GM04504 (cell line): ENCODE results near the gene BTG2.

Source experiments
- DNase-seq: peaks from one replicate; pipeline ENCODE4 v3.0.0-alpha.2; 2012; ENCODE audit warnings: low read depth

Gene BTG2

DNA sequence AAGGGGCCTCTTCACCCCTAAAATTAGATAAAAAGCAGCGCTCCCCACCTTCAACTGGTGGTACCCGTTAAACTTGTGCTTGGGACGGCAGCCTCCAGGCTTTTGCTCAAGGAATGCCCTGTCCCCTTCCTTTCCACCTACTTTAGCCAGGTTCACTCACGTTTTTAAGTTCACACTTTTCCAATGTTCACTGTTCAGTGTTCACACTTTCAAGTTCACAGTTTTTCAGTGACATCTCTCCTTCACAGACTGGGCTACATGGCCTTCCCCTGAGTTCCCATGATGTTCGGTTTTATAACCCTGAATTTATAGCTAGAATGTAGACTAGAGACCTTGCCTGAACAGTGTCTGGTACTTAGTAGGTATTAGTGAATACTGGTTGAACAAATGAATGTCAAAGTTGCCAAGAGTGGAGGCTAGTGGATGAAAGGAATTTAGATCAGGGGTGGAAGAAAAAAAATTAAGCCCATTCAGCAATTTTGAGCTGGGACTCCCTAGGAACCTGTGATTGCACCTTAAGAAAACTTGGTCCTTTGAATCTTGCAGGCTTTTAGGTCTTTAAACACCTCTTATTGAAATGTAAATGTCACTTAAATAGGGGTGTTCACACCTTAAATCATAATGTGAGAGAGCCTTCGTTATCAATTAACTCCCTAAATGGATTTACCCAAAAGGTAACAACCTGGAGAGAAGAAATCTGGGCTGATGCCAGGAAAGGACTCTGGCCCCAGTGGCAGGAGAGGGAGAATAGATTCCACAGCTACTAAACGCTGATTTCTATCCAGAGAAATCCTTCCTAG lies 12.3 kb downstream of the BTG2 start:
- no peak for DNase-seq

GRCh38 chr1:203318229-203318517 lies 12.9 kb downstream of the BTG2 start:
- DNase-seq = no peak

GRCh38 chr1:203320591-203321272 lies 15.4 kb downstream of the BTG2 start:
- no peak for DNase-seq

DNA sequence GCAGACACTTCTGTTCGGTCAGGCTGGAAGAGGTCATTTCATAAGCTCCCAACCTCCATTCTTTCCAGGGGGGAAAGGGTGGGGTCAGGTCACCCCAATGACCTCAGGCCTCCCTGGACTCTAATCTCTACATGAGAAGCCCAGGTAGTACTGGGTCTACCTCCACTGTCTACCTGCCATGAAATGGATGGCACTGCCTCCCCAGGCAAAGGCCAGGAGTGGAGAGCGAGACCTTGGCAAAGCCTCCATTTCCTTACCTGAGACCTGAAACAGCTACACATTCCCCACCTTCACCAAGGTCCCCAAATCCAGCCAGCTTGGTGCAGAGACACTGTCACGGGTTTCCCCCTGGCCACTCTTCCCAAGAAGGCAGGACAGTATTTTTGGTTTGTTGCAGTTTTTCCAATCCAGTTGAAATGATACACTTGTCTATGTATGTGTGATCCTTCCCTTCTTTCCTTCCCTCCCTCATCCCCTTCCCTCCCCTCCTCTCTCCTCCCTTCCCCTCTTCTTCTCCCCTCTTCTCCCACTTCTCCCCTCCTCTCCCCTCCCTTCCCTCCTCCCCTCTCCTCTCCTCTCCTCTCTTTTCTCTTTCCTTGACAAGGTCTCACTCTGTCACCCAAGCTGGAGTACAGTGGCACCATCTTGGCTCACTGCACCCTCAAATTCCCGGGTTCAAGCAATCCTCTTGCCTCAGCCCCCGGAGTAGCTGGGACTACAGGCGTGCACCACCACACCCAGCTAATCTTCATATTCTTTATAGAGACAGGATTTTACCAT lies 16.1 kb downstream of the BTG2 start:
- DNase-seq = no peak

- DNase-seq = no peak
Measured at GRCh38 chr1:203322500-203323179, 17.3 kb downstream of the BTG2 start.

DNA sequence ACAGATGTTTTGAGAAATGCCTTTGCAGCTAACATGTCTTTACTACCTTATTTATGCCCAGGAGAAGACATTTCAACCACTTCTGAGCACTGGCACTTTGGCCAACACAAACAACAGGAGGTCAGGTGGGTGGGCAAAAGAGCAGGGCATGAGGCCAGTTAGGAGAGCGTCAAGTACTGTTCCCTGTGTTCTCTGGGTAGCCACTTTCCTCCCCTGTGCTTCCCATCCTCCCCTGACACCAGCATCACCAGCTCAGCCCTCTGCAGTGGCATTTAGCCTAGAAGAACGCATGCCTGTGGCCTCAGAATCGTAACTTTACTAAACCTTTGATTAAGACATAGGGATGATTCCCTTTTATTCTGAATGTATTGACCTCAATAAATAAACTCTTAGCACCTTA lies 18.3 kb downstream of the BTG2 start:
- DNase-seq = no peak

GRCh38 chr1:203324105-203325025 lies 19.0 kb downstream of the BTG2 start:
- DNase-seq = no peak

GRCh38 chr1:203325026-203325417 lies 19.7 kb downstream of the BTG2 start:
- no peak for DNase-seq

DNA sequence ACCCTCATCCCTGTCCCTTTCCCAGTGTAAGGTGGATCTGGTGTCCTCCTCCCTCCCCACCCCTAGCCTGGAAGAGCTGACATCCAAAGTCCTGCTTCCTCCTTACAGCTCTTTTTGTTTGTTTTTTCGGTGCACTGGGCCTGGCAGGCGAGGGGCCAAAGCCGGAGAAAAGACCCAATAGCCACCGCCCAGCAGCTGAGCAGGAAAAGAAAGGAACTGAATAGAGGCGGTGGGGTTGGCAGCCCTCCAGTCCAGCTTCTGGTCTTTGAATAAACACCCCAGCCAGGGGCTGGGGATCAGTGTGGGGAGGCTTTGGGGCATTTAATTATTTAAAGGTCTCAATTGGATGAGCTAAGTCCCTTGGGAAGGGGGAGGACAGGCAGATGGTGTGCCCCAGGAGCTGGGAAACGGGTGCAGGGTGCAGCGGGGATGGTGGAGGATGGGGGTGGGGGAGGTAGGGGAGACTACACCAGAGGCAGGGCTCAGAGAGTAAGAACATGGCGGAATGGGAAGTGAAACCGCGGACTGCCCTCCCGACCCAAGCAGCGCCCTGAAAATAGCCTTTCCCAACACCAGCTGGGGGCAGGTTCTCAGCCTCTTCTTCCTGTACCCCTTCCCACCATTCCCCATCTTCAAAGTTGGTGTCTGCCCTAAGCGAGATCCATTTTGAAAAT lies 20.2 kb downstream of the BTG2 start:
- no peak for DNase-seq

DNA sequence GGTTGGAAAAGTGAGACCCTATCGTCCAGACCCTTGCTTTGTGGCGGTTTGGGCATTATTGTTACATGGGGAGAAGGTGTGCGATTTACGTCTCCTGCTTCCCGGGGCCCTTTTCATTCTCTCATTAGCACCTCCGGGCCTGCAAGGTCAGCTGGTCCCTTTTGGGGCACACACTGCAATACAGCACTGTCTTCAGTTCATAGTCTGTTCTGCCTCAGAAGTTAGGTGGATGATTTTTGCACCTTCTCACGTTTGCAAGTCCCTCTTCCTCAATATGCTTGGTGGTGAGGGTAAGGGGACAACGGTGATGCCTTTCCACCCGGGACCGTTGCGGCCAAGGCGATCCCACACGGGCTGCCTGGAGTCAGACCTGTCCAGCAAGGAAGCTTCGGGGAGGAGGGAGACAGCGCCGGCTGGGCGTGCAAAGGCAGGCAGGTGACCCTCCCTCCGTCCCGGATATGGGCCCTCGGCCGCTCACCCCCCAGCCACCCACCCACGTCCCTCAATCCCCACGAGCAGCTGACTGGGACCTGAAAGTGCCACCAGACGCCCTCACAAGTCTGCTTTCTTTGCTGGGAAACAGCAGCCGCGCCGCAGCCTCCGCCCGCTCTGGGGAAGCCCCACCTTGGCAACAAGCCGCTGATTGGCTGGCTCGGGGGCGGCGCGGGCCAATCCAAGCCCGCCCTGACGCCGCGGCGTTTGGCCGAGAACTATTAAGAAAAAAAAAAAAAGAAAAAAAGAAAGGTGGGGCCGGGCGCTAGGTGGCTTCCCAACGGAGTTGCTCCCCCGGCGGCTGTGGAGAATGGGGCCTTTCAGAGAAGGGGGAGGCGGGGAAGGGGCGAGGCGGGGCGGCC lies 21.7 kb downstream of the BTG2 start:
- no peak for DNase-seq

- no peak for DNase-seq
Measured at GRCh38 chr1:203327684-203328457, 22.6 kb downstream of the BTG2 start.

GRCh38 chr1:203328714-203329122 lies 23.4 kb downstream of the BTG2 start:
- no peak for DNase-seq

DNA sequence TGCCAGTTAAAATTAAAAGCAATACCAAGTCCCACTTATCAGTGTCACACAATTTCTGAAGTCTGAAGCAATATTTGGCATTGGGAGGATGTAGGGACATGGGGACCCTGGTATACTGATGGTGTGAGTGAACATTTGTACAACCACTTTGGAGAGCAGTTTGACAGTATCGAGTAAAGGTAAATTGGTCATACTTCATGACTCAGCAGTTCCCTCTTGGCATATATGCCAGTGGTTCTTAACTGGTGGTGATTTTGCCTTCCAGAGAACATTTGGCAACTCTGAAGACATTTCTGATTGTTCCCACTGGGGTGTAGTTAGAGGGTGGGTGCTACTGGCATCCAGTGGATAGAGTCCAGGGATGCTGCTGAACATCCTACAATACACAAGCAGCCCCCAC lies 25.9 kb downstream of the BTG2 start:
- DNase-seq = no peak

DNA sequence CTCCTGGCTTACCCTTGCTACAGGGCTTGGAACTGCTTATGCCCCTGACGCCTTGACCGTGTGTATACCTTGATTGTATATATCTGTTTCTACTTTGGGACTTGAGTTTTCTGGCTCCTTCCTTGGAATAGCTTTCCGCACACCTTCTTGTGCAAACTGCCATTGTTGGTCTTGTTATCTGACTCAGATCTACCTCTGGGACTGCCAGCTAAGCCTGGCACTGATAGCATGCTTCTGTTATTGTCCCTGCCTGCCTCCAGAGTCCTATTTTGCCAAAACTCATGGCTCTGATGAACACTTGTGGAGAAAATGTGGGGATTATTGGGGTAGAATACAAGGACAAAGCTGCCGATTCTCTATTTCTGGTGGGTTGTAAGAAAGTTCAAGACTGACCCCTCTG lies 30.2 kb downstream of the BTG2 start:
- DNase-seq = no peak

DNA sequence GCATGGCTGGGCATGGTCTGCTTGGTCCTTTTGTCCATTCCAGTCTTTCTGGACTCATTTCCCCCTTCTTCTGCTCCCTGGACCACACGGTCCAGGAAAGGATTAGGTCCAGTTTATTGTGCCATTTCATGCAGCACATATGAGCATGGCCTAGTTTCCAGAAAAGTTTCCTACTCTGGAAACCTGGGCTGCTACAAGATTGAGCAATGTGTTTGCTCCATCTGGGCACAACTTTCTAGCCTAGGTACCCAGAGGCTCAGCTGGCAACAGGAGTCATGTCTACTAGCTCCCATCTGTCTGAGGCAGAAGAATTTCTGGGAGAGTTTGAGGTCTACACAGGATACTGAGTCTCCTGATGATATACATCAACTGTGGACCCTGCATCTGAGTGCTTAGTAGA lies 30.8 kb downstream of the BTG2 start:
- DNase-seq = no peak

GRCh38 chr1:203338335-203339036 lies 33.2 kb downstream of the BTG2 start:
- no peak for DNase-seq

DNA sequence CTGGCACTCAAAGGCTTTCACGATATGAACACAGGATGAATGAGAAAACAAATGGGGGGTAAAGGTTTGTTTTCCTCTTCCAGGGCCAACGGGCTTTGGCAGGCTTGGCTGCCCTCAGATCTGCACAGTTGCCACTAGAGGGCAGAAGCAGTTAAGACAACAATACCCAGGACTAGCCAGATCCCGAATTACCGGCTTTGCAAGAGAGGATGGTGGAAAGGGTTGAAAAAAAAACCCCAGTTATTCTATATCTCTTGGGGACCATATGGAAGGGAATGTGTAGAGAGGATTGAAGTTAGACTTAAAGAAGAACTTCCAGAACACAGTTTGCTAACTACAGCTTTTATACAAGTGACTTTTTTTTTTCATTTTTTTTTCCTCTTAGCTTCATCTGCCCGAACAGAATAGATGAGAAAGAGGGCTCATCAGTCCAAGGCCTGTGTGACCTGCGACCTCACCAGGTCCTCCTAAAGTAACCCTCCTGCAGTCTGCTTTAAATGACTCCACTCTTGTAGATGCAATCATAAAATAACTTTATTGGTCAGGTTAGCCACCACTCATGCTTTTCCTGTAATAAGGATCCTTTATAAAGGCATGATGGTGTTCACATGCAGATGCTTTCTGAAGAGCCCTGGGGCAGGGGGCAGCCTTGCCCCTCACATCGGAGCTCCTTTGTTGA lies 34.9 kb downstream of the BTG2 start:
- no peak for DNase-seq
